Neural cell (in vitro differentiated cells): ENCODE data around the gene GALK1. TPM values are rescaled to one million over a fixed set of nuclear protein-coding genes. Genes with fewer than 3 reads are reported as not detected.
A peak's percentile ranks its signal among the peaks of the same experiment; 100 is the strongest.

Source experiments
- H2AFZ ChIP-seq: fragments of 200-600, 300-800 bp; sonication (generic), shearing (Covaris generic); 2 replicates; pipeline ENCODE4 v1.6.0; 2014; ENCODE audit warnings: low read depth, mild to moderate bottlenecking, antibody characterized with exemption, low read length, moderate library complexity
- H3F3A ChIP-seq: fragments of 200-600 bp; shearing (Covaris generic); 2 replicates; pipeline ENCODE4 v1.6.1; 2016; ENCODE audit warnings: mild to moderate bottlenecking, moderate library complexity, mixed read lengths, antibody characterized with exemption, low read length; ENCODE audit not compliant: insufficient read depth, poor library complexity, severe bottlenecking
- H3K27ac ChIP-seq: fragments of 200-600, 300-800 bp; sonication (generic), shearing (Covaris generic); 2 replicates; pipeline ENCODE4 v1.5.1; 2014; ENCODE audit warnings: mild to moderate bottlenecking, low read length, moderate library complexity
- H3K27me3 ChIP-seq: fragments of 300-800, 200-600 bp; sonication (generic), shearing (Covaris generic); 2 replicates; pipeline ENCODE4 v1.6.0; 2014; ENCODE audit warnings: mild to moderate bottlenecking, low read depth, low read length, moderate library complexity; ENCODE audit not compliant: insufficient read depth
- H3K36me3 ChIP-seq: fragments of 300-800, 200-600 bp; sonication (generic), shearing (Covaris generic); 2 replicates; pipeline ENCODE4 v1.5.1; 2014; ENCODE audit warnings: mild to moderate bottlenecking, antibody characterized with exemption, low read length, moderate library complexity; ENCODE audit not compliant: insufficient read depth
- H3K4me2 ChIP-seq: fragments of 300-800, 200-600 bp; sonication (generic), shearing (Covaris generic); 2 replicates; pipeline ENCODE4 v1.6.0; 2014; ENCODE audit warnings: mild to moderate bottlenecking, low read length
- H3K4me3 ChIP-seq: fragments of 300-800, 200-600 bp; sonication (generic), shearing (Covaris generic); 2 replicates; pipeline ENCODE4 v1.5.1; 2014; ENCODE audit warnings: mild to moderate bottlenecking, low read length, moderate library complexity
- H3K79me2 ChIP-seq: fragments of 200-600 bp; shearing (Covaris generic); replicated peaks from 2 replicates; pipeline ENCODE4 v1.6.0; 2014; ENCODE audit warnings: mild to moderate bottlenecking, low read length, moderate library complexity; ENCODE audit not compliant: insufficient read depth
- H3K9ac ChIP-seq: fragments of 300-800, 200-600 bp; sonication (generic), shearing (Covaris generic); 2 replicates; pipeline ENCODE4 v1.6.1; 2016; ENCODE audit warnings: mild to moderate bottlenecking, low read length, mixed read lengths
- H3K9me2 ChIP-seq: fragments of 200-600 bp; shearing (Covaris generic); 2 replicates; pipeline ENCODE4 v1.6.1; 2016; ENCODE audit warnings: mild to moderate bottlenecking, low read length, mixed read lengths; ENCODE audit not compliant: insufficient read depth
- H3K9me3 ChIP-seq: fragments of 200-600, 300-800 bp; sonication (generic), shearing (Covaris generic); 2 replicates; pipeline ENCODE4 v1.6.1; 2016; ENCODE audit warnings: mild to moderate bottlenecking, mixed run types, low read length, moderate library complexity, mixed read lengths
- H4K20me1 ChIP-seq: fragments of 200-600 bp; shearing (Covaris generic); 2 replicates; pipeline ENCODE4 v1.6.1; 2016; ENCODE audit warnings: mild to moderate bottlenecking, mixed run types; ENCODE audit not compliant: insufficient read depth
- CTCF ChIP-seq: fragments of 450-650 bp; IDR thresholded peaks from 2 replicates; pipeline ENCODE4 v1.5.1; 2014; ENCODE audit warnings: antibody characterized with exemption, mild to moderate bottlenecking, moderate library complexity; ENCODE audit not compliant: poor library complexity, severe bottlenecking
- EP300 ChIP-seq: fragments of 450-650 bp; conservative IDR thresholded peaks from 2 replicates; pipeline ENCODE4 v1.6.1; 2014; ENCODE audit warnings: antibody characterized with exemption, mild to moderate bottlenecking, moderate library complexity; ENCODE audit not compliant: poor library complexity, severe bottlenecking
- EZH2 ChIP-seq: fragments of 200-600, 300-800 bp; shearing (Covaris generic), sonication (generic); IDR thresholded peaks from 2 replicates; pipeline ENCODE4 v1.6.1; 2014; ENCODE audit warnings: antibody characterized with exemption, low read length, borderline replicate concordance, mild to moderate bottlenecking; ENCODE audit not compliant: insufficient read depth, poor library complexity, severe bottlenecking
- MXI1 ChIP-seq: fragments of 450-650 bp; conservative IDR thresholded peaks from 2 replicates; pipeline ENCODE4 v1.6.1; 2014; ENCODE audit warnings: antibody characterized with exemption, mild to moderate bottlenecking; ENCODE audit not compliant: poor library complexity, severe bottlenecking
- POLR2AphosphoS5 ChIP-seq: IDR thresholded peaks from 2 replicates; pipeline ENCODE4 v1.6.1; 2012
- RAD21 ChIP-seq: fragments of 450-650 bp; conservative IDR thresholded peaks from 2 replicates; pipeline ENCODE4 v1.6.1; 2014; ENCODE audit warnings: antibody characterized with exemption, mild to moderate bottlenecking, moderate library complexity
- REST ChIP-seq: IDR thresholded peaks from 2 replicates; pipeline ENCODE4 v1.6.1; 2012; ENCODE audit warnings: borderline replicate concordance
- SMC3 ChIP-seq: fragments of 450-650 bp; conservative IDR thresholded peaks from 2 replicates; pipeline ENCODE4 v1.6.1; 2014; ENCODE audit warnings: antibody characterized with exemption, mild to moderate bottlenecking, moderate library complexity; ENCODE audit not compliant: poor library complexity
- TAF1 ChIP-seq: IDR thresholded peaks from 2 replicates; pipeline ENCODE4 v1.6.1; 2012; ENCODE audit warnings: low read depth
- polyA plus RNA-seq: library from polyadenylated mRNA; depleted of rRNA; stranded (reverse); fragments of >200 nt; gene quantifications from 2 replicates; pipeline ENCODE4 v1.2.3, GENCODE V29; 2014

Gene GALK1
- polyA plus RNA-seq, 1 donor from 2014 or later: 4.8 TPM

GRCh38 chr17:75783803-75784472, 18.9 kb upstream of the GALK1 start:
- Histone ChIP-seq H3K4me3 (peak overlapping the region; percentile 68), H3K9ac (peak overlapping the region; percentile 93), H3K9me3 (no peaks in the 10 kb centered on the region), H3K36me3 (no peaks in the 10 kb centered on the region), H3K9me2 (no peaks in the 10 kb centered on the region), H3K27me3 (no peaks in the 10 kb centered on the region), H3F3A (peaks cover 18% of the 10 kb centered on the region), H2AFZ (peak overlapping the region; percentile 71), H3K79me2 (peaks cover 28% of the 10 kb centered on the region), H3K4me2 (peak overlapping the region; percentile 66), H4K20me1 (peaks cover 6% of the 10 kb centered on the region), H3K27ac (peak overlapping the region; percentile 98)
- TF ChIP-seq MXI1 (no peak), REST (no peak), CTCF (no peak), TAF1 (no peak), SMC3 (no peak), EP300 (no peak), RAD21 (no peak), POLR2AphosphoS5 (no peak), EZH2 (no peak)

GRCh38 chr17:75783069-75783783, 18.2 kb upstream of the GALK1 start:
- H3K9me3 ChIP-seq: no peaks in the 10 kb centered on the region
- H3K36me3 ChIP-seq: peaks cover 6% of the 10 kb centered on the region
- no peak overlapping the region for H2AFZ ChIP-seq
- TF ChIP-seq POLR2AphosphoS5 (no peak), CTCF (peak; percentile 65)
- H4K20me1 ChIP-seq: peaks cover 13% of the 10 kb centered on the region
- H3K27ac ChIP-seq: peak overlapping the region; percentile 98
- no peak overlapping the region for H3K4me2 ChIP-seq
- H3K79me2 ChIP-seq: peaks cover 28% of the 10 kb centered on the region
- H3F3A ChIP-seq: peaks cover 18% of the 10 kb centered on the region
- no peak overlapping the region for H3K9ac ChIP-seq
- H3K9me2 ChIP-seq: no peaks in the 10 kb centered on the region
- no peaks in the 10 kb centered on the region for H3K27me3 ChIP-seq
- H3K4me3 ChIP-seq: no peak overlapping the region
